Activated CD8-positive, alpha-beta T cell treated with anti-CD3 and anti-CD28 coated beads for 36 hours (primary cell): ENCODE data around the gene ELOVL4. TPM values are rescaled to one million over a fixed set of nuclear protein-coding genes. Genes with fewer than 3 reads are reported as not detected.

ENCODE experiments used
- ATAC-seq: fragments of 200-7000 bp; cut with Tn5 transposase; one replicate; pipeline ENCODE4 v1.10.0; 2021; ENCODE audit warnings: mild to moderate bottlenecking, moderate library complexity
- CTCF ChIA-PET: fragments of 350-600 bp; sonication (Branson Sonifier 250); formaldehyde crosslinking; loops from one replicate; lab custom pipeline; 2021; ENCODE audit warnings: antibody characterized with exemption; lab: Charles Lee
- POLR2A ChIA-PET: fragments of 350-600 bp; sonication (Branson Sonifier 250); formaldehyde crosslinking; loops from one replicate; lab custom pipeline; 2021; ENCODE audit warnings: antibody characterized with exemption; lab: Charles Lee
- DNase-seq: peaks from one replicate; pipeline ENCODE4 v3.0.0-alpha.2; 2020
- H3K27ac Mint-ChIP-seq: one replicate; pipeline ENCODE4 v1.8.0; 2021; ENCODE audit warnings: mild to moderate bottlenecking, mixed read lengths
- H3K27me3 Mint-ChIP-seq: one replicate; pipeline ENCODE4 v1.8.0; 2021; ENCODE audit warnings: mixed read lengths
- H3K36me3 Mint-ChIP-seq: one replicate; pipeline ENCODE4 v1.8.0; 2021; ENCODE audit warnings: low read depth, mixed read lengths
- H3K4me1 Mint-ChIP-seq: one replicate; pipeline ENCODE4 v1.8.0; 2021; ENCODE audit warnings: low read depth, mixed read lengths
- H3K4me3 Mint-ChIP-seq: one replicate; pipeline ENCODE4 v1.8.0; 2021; ENCODE audit warnings: mild to moderate bottlenecking, moderate library complexity, mixed read lengths
- H3K9me3 Mint-ChIP-seq: one replicate; pipeline ENCODE4 v1.8.0; 2021; ENCODE audit warnings: mixed read lengths
- intact Hi-C: fragments of 100-400 bp; cut with micrococcal nuclease; formaldehyde crosslinking; loops from one replicate; pipeline ENCODE4 v1.10.0; 2022
- total RNA-seq, 2 experiments: library from RNA; stranded (reverse); gene quantifications; one replicate each; pipeline ENCODE4 v1.2.3, GENCODE V29; 2021
- TF ChIP-seq, protein P1 (sequence below): fragments of 200-600 bp; IDR thresholded peaks from one replicate; pipeline ENCODE4 v1.8.0; 2022; ENCODE audit warnings: antibody characterized with exemption, mild to moderate bottlenecking

The ELOVL4 gene
- total RNA-seq, 2 experiments from 2014 or later: 1.4 to 1.7 TPM

DNA sequence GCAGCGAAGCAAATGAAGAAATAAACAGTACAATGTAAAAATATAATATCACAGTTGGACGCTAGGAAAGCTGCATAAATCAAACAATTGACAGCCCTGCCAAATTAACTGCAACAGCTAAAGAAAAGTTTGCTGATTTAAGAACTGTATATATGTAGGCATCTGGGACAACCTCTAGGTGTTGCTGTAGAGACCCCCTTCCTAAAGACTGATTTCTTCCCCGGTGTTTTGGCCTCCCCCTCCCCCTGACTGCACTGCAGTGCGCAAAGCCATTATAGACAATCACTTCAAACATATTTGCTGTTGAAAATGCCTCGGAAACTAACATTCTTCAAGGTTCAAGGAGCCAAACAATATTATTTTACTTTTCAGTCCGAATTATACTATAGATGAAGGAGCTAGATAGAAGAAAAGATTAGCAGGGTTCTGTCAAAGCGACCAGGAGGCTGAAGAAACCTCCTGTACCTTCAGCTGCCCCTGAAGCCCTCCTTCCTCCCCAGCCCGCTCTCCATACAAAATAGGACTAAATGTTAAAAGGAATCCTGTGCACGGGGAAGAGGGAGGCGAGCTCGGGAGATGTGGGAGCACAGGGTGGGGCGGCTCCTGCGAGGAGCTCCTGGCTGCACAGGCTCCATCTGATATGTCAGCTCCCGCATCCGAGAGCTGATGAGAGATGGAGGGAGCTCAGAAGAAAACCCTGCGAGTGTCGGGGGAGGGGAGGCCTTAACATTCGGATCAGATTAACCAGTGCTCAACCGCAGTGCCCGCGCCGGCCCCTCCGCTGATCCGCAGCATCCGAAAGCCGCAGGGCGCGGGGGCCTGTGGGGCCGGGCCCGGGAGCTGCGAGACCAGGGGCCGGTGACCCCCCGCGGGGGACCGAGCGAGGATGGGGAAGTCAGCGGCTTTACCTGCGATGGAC lies 822 bp downstream of the ELOVL4 start:
- intact Hi-C loops: loop anchor here (1.0 kb wide), 1 partner anchor 148 kb away; no protein-coding TSS in a partner anchor
- CTCF ChIA-PET: interaction anchor here (0.5 to 3.2 kb wide), 33 partner anchors 8 to 402 kb away, joined by 3 to 33 read pairs (median 4); partner anchors contain the start of genes BCKDHB and TTK
- Mint-ChIP-seq H3K4me1 (peaks cover 26% of the 10 kb centered on the region), H3K27ac (no peak overlapping the region), H3K27me3 (peaks cover 5% of the 10 kb centered on the region), H3K9me3 (no peaks in the 10 kb centered on the region), H3K36me3 (no peaks in the 10 kb centered on the region), H3K4me3 (peak overlapping the region; percentile 84)
- TF ChIP-seq, protein P1, sequence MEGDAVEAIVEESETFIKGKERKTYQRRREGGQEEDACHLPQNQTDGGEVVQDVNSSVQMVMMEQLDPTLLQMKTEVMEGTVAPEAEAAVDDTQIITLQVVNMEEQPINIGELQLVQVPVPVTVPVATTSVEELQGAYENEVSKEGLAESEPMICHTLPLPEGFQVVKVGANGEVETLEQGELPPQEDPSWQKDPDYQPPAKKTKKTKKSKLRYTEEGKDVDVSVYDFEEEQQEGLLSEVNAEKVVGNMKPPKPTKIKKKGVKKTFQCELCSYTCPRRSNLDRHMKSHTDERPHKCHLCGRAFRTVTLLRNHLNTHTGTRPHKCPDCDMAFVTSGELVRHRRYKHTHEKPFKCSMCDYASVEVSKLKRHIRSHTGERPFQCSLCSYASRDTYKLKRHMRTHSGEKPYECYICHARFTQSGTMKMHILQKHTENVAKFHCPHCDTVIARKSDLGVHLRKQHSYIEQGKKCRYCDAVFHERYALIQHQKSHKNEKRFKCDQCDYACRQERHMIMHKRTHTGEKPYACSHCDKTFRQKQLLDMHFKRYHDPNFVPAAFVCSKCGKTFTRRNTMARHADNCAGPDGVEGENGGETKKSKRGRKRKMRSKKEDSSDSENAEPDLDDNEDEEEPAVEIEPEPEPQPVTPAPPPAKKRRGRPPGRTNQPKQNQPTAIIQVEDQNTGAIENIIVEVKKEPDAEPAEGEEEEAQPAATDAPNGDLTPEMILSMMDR: peak; percentile 32
- ATAC-seq (peak; percentile 63), DNase-seq (peak; percentile 45)
- POLR2A ChIA-PET: interaction anchor here (1.0 to 1.5 kb wide), 3 partner anchors 27 to 157 kb away, joined by 3 to 4 read pairs (median 3); partner anchors contain the start of gene TTK

DNA sequence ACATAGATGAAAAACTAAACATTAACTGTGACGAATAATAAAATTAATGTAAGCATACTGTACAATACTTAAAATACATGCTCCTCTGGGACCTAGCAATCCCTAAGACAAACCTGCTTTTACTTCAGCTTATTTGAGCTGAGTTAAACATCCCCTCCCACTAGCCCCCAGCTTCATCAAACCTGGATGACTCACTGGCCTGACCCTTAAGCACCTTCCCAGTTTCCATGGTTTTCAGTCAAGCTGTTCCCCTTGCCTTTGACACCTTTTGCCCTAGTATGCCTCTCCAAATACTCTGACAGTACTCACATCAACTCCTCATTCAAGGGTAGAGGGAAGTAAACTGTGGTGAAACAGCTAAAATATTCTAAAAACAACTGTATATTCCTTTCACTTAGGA lies 4.2 kb downstream of the ELOVL4 start:
- Mint-ChIP-seq H3K36me3 (no peaks in the 10 kb centered on the region), H3K9me3 (no peaks in the 10 kb centered on the region), H3K4me1 (peaks cover 26% of the 10 kb centered on the region), H3K27ac (no peak overlapping the region), H3K4me3 (no peak overlapping the region), H3K27me3 (peaks cover 7% of the 10 kb centered on the region)
- TF ChIP-seq, protein P1: no peak
- intact Hi-C loops: no loop called here
- ChIA-PET CTCF (interaction anchor here (1.5 to 1.7 kb wide), 3 partner anchors 73 to 156 kb away, joined by 4 to 5 read pairs (median 4); no protein-coding TSS in a partner anchor), POLR2A (no interaction called here)
- no peak for ATAC-seq
- no peak for DNase-seq

- H3K36me3 Mint-ChIP-seq: no peaks in the 10 kb centered on the region
- intact Hi-C loops: no loop called here
- no peak overlapping the region for H3K4me3 Mint-ChIP-seq
- TF ChIP-seq, protein P1: no peak
- H3K4me1 Mint-ChIP-seq: peaks cover 20% of the 10 kb centered on the region
- ChIA-PET POLR2A (no interaction called here), CTCF (no interaction called here)
- no peak for ATAC-seq
- H3K9me3 Mint-ChIP-seq: no peaks in the 10 kb centered on the region
- DNase-seq: no peak
- peaks cover 6% of the 10 kb centered on the region for H3K27me3 Mint-ChIP-seq
- H3K27ac Mint-ChIP-seq: peak overlapping the region; percentile 21
Measured at GRCh38 chr6:79941489-79942151, 5.7 kb downstream of the ELOVL4 start.

GRCh38 chr6:79928478-79928998 lies 18.8 kb downstream of the ELOVL4 start:
- TF ChIP-seq, protein P1: no peak
- CTCF ChIA-PET: no interaction called here

More at GRCh38 chr6:79928478-79928998, 18.8 kb downstream of the ELOVL4 start:
- intact Hi-C loops: no loop called here
- Mint-ChIP-seq H3K9me3 (no peaks in the 10 kb centered on the region), H3K36me3 (no peaks in the 10 kb centered on the region), H3K27ac (no peak overlapping the region), H3K4me1 (peaks cover 12% of the 10 kb centered on the region), H3K27me3 (no peaks in the 10 kb centered on the region), H3K4me3 (no peak overlapping the region)
- no peak for DNase-seq
- ATAC-seq: no peak
- POLR2A ChIA-PET: no interaction called here
